ENCODE measurements around the gene ZNF587.
"Not testable (repeated sequence)": the region's sequence is repeated elsewhere in the genome, so short reads cannot be mapped to it uniquely, and the experiment has no call there.

The ZNF587 gene

GRCh38 chr19:57849666-57850473 is at the start of gene ZNF587:
TSS of gene ZNF587 (plus strand) at chr19:57849859. CDS start at chr19:57850039, 180 bp downstream.
- peak; percentile 45 for DNase-seq

DNA sequence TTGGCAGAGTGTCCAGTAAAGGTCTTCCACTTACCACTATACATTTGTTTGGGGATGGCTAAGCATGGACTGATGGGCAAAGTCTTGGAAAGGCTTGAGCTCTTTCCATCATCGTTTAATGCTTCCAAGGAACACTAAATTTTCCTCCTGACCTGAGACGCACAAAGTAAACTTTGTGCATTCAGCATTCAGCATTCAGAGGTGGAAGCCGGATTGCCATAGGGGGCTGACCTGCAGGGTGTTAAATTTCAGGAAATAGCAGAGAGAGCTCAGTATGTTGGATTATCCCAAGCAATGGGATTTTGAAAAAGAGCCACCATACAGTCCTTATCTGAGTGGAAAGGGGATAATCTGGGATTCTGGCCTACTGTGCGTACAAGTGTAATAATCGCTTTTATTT is 49.0 kb upstream of the ZNF587 start:
- no peak for DNase-seq

GRCh38 chr19:57802269-57802668 is 47.4 kb upstream of the ZNF587 start:
- no peak for DNase-seq

DNA sequence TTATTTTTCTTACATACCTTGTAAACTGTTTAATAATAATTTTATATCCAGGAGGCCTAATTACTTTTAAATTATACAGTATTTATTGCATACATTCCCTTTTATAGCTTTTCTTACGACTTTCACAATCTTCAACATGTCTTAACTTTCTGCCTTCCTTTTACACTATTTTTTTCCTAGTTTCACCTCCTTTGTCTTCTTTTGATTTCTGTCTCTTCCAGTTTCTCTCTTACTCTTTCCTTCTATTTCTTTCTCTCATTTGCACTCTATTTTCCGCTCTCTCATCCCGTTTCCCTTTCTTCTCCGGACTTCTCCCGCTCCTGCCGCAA is 46.4 kb upstream of the ZNF587 start:
- DNase-seq = no peak

GRCh38 chr19:57803594-57804325 is 45.9 kb upstream of the ZNF587 start:
- no peak for DNase-seq

GRCh38 chr19:57807541-57807940 is 42.1 kb upstream of the ZNF587 start:
- no peak for DNase-seq

- DNase-seq = not testable (repeated sequence)
These were observed 39.0 kb upstream of the ZNF587 start for GRCh38 chr19:57810410-57811295.

DNA sequence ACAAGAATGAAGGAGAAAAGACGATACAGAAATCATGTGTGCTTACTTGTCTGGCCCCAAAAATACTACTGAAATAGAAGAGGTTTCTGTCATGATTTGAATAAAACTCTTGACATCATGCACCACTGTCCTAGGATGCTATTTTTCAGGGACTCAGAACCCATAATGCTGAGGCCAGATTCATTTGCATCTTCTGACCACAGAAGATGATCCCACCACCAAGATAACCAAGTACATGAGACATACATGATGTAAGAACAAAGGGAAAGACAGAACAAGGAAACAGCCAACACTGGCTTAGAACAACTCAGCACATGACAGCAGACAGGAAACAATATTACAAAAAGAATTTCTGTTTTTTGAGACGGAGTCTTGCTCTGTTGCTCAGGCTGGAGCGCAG is 37.4 kb upstream of the ZNF587 start:
- no peak for DNase-seq

- DNase-seq = not testable (repeated sequence)
These were observed 36.5 kb upstream of the ZNF587 start for GRCh38 chr19:57812975-57813820.

DNA sequence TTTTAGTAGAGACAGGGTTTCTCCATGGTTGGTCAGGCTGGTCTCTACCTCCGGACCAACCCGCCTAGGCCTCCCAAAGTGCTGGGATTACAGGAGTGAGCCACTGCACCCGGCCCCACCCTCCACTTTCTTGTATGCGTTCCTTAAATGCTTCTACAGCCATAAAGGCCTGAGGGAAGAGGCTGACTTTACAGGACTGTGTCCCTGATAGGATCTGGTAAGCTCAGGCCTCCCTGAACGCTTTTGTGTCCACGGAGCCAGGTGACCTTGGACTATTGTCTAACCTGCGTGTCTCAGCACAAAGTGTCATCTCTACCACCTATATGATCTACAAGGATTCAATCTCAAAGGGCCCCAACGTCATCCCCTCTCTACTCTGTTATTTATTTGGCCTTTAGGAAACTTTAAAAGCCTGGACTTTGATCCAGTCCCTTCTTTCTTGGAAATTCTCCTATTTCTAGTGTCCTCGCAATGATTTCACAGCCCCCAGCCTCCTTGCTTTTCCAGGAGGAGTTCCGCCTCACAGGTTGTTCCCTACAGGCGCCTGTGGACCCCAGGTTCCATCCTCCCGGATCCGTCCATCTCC is 35.6 kb upstream of the ZNF587 start:
- DNase-seq = no peak

GRCh38 chr19:57814505-57815246 is 35.0 kb upstream of the ZNF587 start, which contains the start of gene ZNF552:
TSS of gene ZNF552 (minus strand) at chr19:57814913. CDS start at chr19:57814743, 170 bp downstream.
- DNase-seq = peak; percentile 88

DNA sequence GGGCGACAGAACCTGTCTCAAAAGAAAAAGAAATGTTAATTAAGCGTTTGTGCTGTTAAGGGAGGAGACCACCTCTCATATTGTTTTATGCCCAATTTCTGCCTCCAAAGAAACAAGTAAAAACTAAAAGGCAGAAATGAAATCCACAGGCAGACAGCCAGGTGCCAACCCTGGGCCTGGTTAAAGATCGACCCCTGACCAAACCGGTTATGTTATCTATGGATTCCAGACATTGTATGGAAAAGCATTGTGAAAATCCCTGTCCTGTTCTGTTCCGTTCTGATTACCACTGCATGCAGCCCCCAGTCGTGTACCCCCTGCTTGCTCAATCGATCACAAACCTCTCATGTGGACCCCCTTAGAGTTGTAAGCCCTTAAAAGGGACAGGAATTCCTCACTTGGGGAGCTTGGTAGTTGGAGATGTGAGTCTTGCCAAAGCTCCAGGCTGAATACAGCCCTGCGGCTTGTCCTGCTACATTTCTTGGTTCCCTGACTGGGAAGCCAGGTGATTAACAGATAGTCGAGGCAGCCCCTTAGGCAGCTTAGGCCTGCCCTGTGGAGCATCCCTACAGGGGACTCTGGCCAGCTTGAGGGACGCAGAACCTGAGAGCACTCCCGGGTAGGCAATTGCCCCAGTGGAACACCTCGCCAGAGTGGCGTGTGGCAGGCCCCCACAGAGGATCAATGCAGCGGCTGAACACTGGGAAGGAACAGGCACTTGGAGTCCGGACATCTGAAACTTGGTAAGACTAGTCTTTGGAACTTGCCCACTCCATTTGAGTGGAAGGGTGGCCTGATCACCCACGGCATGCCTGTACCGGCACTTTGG is 34.2 kb upstream of the ZNF587 start:
- DNase-seq = no peak

DNA sequence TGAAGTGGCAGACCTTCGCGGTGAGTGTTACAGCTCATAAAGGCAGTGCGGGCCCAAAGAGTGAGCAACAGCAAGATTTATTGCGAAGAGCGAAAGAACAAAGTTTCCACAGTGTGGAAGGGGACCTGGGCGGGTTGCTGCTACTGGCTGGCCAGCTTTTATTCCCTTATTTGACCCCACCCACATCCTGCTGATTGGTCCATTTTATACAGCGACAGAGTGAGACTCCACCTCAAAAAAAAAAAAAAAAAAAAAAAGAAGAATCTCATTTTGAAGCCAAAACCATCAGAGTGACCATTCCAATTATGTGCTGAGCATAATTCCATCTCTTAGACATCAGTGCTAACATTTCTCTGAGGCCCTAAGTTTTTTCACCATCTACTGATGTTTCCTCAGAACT is 33.0 kb upstream of the ZNF587 start:
- DNase-seq = no peak

GRCh38 chr19:57817976-57818375 is 31.7 kb upstream of the ZNF587 start:
- no peak for DNase-seq

- no peak for DNase-seq
These were observed 31.3 kb upstream of the ZNF587 start for GRCh38 chr19:57818378-57818777.

GRCh38 chr19:57819475-57820148 is 30.0 kb upstream of the ZNF587 start:
- DNase-seq = peak; percentile 79

DNA sequence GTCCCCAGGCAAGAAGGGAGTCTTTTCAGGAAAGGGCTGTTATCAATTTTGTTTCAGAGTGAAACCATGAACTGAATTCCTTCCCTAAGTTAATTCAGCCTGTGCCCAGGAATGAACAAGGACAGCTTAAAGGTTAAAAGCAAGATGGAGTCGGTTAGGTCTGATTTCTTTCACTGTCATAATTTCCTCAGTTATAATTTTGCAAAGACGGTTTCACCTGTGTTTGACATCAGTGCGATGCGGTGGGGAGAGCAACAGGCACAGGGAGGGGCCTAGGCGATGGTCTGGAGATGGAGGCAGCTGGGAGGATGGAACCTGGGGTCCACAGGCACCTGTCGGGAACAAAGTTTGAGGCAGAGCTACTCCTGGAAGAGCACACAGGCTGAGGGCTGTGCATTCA is 29.1 kb upstream of the ZNF587 start:
- no peak for DNase-seq

- DNase-seq = not testable (repeated sequence)
These were observed 28.6 kb upstream of the ZNF587 start for GRCh38 chr19:57821095-57821494.

GRCh38 chr19:57821501-57821900 is 28.2 kb upstream of the ZNF587 start:
- DNase-seq = not testable (repeated sequence)

DNA sequence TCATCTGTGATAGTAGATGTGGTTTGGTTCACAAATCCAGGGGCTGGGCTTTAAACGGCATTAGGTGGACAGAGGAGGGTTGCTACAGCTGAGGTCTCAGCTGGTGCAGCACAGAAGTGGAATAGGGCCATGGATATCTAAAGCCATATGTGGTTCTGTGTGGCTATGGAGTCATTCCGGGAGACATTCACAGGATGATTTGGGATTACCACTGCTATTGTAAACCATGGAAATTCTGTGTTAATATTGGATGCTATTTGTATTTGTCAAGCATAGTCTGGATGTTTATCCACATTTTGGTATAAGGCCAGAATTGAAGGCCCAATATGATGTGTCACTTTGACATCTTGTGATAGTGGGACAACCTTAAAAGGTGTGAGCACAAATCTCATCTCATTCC is 26.5 kb upstream of the ZNF587 start:
- DNase-seq = not testable (repeated sequence)
